GM18502 (cell line): Measurements from ENCODE around the gene GALNT17.
"Not testable (repeated sequence)": the region's sequence is repeated elsewhere in the genome, so short reads cannot be mapped to it uniquely, and the experiment has no call there.

Experiments
- ATAC-seq: cut with Tn5 transposase; IDR thresholded peaks from one replicate; pipeline ENCODE4 v1.9.1; 2021; ENCODE audit warnings: mild to moderate bottlenecking; ENCODE audit not compliant: unreplicated experiment, poor library complexity

Gene GALNT17

DNA sequence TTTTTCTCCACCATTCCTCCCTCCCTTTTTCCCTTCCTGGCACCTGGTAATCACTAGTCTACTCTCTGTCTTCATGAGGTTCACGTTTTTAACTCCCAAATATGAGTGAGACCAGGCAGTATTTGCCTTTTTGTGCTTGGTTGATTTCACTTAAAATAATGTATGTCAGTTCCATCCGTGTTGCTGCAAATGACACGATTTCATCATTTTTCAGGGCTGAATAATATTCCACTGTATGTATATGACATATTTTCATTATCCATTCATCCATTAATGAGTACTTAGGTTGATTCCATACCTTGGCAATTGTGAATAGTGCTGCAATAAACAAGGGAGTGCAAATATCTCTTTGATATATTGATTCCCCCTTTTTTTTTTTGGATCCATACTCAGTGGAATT, 25.8 kb downstream of the GALNT17 start:
- ATAC-seq: no peak

DNA sequence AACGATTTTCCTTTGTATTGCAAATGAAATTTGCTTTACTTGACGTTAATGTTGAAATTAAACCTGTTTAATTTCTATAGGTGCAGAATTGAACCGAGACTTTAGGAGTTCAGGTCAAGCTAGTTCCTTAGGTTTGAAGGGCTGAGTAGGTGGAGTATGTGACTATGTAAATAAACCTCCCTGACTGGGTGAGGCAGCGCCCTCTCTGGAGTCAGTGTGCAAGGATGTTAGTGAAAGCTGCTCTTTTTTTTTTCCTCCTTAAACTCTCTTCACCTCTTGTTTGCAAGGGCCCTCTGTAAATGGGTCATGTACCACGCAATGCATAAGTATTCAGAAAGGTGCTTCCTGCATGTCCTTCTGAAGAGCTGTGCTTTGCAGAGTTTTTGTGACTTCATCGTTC, 33.8 kb downstream of the GALNT17 start:
- ATAC-seq: no peak

DNA sequence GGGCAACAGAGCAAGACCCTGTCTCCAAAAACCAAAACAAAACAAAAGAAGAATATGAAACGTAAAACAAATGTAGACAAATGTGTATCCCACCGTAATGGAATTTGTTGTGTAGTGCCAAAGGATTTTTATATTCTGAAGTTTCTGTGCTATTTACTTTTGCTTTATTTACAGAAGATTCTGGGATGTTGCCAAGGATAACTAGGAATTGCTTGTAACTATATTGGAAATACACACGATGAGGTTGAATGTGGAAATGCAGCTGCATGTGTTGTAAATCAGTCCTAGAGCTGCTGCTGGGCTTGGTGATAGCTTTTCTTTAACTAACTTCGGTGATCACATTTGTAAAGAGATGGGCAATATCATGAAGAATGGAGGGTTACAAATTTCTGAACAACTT, 39.5 kb downstream of the GALNT17 start:
- ATAC-seq: no peak

DNA sequence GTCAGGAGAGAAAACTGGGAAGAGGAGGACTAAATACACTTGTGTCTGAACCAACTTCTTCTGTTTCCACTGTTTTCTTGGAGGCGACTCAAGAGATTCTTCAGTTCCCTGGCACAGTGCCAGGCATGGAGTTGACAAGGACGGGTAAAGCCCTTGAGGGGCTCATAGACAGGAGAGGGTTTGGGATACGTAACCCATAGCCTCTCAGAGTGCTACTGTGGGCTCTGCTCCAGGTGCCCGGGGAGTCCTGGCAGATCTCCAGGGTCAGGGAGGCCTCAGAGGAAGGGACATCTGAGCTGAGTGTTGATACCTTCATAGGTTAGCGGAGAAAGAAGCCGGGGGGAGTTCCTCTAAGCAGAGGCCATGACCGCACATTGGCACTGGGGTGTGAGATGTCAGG, 42.0 kb downstream of the GALNT17 start:
- ATAC-seq: no peak

DNA sequence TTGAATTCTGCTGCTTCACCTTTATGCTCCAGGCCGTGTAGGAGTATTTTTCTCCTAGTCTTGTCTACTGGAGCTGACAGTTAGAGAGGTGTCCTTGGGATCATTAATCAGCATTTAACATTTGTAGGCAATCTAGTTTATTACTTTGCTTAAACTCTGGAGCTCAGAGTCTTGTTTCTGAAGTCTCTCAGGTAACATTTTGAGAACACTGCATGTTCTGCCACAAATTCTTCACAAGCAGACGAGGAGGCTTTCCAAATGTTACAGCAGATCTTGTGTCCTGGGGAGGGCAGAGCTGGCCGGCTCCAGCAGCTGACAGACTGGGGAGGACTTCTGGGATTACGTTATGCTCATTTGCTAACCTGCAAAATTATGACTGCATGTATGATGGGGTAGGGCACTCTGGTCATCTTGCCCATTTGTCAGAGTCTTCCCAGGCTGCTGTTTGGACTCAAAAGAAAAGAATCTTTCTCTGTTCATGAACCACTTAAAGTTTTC, 50.5 kb downstream of the GALNT17 start:
- no peak for ATAC-seq

DNA sequence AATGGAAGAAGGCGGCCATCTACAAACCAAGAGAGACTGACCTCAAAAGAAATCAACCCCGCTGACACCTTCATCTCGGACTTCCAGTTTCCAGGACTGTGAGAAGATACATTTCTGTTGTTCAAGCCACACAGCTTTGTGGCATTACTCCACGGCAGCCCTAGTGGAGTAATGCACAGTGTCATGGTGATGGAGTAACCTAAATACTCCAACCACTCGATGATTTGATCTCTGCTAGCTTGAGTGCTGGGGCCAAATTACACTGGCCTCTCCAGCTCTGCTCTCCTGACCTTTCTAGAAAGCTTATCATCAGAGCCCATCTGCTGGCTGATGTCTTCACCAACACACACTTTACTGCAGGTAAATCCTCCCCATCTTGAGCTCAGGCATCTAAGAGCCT, 52.2 kb downstream of the GALNT17 start:
- no peak for ATAC-seq

DNA sequence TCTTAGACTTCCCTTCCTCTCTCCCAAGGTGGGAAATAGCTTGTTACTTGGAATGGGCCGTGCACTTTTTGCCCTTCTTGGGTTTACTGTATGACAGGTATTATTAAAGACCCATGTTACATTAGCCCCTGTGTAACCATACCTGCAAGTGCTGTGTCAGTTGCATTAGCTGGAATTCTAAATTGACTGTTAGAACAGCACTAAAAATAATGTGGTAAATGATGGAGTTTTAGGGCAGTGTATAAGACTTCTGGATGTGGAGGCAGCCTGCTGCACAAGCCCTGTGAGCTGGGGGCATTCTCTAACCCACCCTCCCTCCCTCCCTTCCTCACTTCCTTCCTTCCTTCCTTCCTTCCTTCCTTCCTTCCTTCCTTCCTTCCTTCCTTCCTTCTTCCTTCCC, 52.7 kb downstream of the GALNT17 start:
- ATAC-seq: no peak

DNA sequence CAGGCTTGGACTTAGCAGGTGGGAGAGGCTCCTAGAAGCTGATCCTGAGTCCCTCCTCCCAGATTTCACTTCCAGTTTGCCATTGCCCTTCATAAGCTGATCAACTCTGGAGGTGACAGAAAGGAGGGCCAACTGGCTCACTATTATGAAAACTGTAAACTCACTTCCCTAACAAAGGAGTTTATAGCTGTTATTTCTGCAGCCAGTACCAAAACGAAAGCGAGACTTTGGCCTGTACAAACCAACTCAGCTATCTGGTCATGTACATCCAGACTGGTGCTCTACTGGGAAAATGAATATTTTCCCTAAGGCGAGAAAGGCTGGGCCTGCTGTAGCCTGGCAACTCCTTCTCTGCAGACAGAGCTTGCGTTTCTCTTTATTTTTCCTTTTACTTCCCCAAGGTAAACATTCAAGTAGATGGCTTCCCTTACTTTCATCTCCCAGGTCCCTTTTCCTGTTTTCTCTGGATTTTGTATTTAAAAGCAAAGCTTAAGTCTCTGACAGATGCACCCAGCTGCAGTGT, 54.7 kb downstream of the GALNT17 start:
- ATAC-seq: no peak

DNA sequence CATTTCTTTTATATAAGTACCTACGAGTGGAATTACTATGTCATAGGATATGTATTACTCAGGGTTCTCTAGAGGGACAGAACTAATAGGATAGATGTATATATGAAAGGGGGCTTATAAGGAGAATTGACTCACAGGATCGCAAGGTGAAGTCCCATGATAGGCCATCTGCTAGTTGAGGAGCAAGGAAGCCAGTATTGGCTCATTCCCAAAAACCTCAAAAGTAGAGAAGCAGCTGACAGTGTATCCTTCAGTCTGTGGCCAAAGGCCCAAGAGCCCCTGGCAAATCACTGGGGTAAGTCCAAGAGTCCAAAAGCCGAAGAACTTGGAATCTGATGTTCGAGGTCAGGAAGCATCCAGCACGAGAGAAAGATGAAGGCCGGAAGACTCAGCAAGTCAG, 59.8 kb downstream of the GALNT17 start:
- no peak for ATAC-seq

DNA sequence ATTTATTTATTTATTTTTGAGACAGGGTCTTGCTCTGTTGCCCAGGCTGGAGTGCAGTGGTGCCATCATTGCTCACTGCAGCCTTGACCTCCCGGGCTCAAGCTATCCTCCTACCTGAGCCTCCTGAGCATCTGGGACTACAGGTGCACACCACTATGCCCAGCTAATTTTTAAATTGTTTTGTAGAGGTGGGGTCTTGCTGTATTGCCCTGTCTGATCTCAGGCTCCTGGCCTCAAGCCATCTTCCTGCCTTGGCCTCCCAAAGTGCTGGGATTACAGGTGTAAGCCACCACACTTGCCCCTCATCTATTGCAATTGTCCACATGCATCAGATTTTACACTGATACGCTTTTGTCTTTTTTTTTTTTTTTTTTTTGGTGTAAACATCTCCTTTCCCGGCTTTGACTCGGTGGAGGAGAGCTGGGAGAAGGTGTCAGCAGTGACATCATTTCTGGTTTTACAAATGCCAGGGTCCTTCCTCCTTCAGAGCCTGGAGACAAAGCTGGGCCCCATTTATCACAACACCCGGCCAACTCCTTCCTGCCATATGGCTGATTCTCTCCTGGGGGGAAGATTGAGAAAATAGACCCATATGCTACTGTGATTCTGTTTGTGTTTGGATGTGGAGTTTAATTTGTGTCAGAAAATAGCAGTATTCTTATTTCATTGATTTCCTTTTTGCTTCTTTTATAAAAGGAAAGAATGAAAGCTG, 61.3 kb downstream of the GALNT17 start:
- no peak for ATAC-seq

DNA sequence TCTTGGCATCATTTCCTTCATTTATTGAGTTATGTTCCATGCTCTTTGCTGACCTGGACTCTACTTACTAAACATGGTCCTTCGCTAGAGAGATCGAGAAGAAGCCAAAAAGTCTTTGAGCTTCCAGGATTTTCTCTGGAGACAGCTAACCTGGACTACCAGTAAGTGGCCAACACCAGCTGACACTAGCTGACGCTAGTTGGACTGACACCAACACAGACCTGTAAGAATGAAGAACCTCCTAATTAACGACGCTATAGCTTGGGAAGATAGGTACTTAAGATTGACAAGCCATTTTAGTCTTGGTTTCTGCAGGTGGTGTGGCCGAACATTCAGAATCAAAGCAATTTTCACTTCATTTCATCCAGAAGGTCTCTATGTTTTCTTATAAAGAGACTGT, 66.4 kb downstream of the GALNT17 start:
- ATAC-seq: no peak

DNA sequence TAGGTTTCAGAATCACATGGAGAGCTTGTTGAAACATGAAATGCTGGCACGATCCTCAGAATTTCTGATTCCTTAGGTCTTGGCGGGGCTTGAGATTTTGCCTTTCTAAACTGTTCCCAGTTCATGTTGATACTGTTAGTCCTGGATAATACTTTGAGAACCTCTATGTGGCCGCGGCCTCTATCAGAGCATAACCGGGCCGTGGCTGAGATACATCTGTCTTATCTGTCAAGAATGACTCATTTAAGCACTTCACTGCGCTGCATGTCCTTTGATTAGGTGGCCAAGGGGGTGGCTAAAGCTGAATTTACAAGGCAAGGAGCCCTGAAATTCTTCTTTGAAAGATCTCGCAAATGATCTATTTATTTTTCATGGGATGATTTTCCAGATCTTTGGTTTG, 66.9 kb downstream of the GALNT17 start:
- ATAC-seq: no peak

DNA sequence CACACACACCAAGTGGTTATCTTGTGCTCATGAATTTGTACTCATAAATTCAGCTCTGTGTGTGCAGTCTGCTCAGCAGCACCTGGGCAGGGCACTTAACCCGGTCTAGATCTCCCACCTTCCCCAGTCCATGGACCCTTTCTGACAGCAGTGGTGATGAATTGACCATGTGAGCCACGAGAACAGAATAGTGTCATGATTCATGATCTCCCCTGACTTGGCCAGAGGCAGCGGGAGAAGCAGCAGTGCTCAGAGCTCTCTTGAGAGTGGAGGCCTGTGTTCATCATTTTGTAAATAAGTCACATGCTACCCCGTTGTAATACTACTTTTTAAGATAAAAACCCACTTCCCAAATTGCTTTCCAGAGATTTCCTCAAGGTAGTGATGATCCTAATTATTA, 74.2 kb downstream of the GALNT17 start:
- ATAC-seq: no peak

DNA sequence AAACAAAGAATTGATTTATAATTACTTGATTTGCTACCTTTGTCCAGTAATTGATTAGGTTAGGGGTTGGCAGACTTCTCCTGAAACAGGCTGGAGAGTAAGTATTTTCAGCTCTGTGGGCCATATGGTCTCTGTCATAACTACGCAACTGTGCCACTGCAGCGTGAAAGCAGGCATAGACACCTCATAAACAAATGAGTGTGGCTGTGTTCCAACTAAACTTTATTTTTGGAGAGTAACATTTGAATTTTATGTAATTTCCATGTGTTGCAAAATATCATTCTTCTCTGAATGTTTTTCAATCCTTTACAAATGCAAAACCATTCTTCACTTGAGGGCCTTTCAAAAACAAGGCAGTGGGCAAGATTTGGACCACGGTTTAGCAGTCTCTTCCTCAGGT, 76.9 kb downstream of the GALNT17 start:
- ATAC-seq: no peak

DNA sequence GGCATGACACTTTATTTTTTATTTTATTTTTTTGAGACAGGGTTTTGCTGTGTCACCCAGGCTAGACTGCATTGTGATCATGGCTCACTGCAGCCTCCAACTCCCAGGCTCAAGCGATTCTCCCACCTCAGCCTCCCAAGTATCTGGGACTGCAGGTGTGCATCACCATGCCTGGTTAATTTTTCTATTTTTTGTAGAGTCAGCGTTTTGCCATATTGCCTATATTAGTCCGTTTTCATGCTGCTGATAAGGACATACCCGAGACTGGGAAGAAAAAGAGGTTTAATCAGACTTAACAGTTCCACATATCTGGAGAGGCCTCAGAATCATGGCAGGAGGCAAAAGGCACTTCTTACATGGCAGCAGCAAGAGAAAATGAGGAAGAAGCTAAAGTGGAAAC, 77.5 kb downstream of the GALNT17 start:
- not testable (repeated sequence) for ATAC-seq

DNA sequence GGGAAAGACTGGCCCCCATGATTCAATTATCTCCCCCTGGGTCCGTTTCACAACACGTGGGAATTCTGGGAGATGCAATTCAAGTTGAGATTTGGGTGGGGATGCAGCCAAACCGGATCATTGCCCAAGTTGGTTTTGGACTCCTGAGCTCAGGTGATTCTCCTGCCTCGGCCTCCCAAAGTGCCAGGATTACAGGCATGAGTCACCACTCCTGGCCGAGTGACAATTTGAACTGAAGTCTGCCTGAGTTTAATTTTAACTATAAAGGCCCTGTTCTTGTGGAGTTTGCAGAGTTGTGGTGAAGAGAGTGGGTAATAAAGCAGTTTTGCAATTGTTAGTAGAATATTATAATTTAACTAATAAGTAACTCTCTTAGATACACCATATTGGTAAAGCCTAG, 78.3 kb downstream of the GALNT17 start:
- ATAC-seq: no peak

DNA sequence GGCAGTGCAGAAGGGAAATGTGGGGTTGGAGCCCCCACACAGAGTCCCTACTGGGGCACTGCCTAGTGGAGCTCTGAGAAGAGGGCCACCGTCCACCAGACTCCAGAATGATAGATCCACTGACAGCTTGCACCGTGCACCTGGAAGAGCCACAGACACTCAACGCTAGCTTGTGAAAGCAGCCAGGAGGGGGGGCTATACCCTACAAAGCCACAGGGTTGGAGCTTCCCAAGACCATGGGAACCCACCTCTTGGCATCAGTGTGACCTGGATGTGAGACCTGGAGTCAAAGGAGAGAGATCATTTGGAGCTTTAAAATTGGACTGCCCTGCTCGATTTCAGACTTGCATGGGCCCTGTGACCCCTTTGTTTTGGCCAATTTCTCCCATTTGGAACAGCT, 80.5 kb downstream of the GALNT17 start:
- not testable (repeated sequence) for ATAC-seq

DNA sequence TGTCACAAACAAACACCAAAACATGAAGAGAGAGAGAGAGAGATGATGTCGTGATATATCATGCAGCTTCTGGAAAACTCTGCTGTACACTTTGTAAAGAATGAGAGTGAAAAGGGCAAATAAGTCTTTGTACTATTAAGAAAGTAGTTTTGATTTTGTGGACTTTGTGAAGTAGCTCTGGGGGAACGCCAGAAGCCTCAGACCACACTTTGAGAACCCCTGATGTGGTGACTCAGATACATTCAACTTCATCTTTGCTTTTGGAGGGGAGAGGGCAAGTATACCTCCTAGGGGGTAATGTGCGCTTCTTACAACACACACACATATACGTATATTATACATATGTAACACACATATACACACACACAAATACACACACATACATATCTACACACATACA, 84.3 kb downstream of the GALNT17 start:
- no peak for ATAC-seq

DNA sequence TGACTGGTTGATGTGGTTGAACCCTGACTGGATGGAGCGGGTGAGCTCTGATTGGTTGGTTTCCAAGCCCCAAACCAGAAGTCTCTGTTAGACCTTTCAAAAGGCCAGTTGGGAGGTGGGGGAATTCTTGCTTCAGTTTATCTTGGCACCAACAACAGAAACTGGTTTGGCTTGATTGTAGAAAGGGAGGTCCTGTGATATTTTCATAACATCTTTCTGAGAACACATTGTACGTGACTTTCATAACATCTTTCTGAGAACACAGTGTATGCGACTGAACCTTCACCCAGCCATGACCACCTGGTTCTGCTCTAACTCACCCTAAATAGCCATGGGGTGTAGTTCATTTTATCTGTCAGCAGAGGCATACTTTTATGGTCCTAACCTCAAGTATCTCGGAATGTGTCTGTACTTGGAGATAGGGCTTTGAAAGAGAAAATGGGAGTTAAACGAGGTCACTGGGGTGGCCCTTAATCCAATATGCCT, 88.3 kb downstream of the GALNT17 start:
- no peak for ATAC-seq

DNA sequence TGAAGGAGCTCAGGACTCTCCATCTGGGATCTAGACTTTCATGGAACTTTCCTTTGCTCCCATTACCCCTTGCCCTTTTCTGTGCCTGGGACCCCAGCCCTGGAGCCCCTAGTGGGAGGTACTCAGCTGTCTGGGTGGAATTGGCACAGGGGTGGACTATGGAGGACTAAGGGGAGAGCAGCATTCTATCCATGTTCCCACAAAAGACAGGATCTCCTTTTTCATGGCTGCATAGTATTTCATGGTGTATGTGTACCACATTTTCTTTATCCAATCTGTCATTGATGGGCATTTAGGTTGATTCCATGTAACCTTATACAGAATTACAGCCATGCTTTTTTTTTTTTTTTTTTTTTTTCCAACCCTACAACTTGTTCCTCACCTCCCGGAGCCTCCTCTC, 89.1 kb downstream of the GALNT17 start:
- no peak for ATAC-seq

DNA sequence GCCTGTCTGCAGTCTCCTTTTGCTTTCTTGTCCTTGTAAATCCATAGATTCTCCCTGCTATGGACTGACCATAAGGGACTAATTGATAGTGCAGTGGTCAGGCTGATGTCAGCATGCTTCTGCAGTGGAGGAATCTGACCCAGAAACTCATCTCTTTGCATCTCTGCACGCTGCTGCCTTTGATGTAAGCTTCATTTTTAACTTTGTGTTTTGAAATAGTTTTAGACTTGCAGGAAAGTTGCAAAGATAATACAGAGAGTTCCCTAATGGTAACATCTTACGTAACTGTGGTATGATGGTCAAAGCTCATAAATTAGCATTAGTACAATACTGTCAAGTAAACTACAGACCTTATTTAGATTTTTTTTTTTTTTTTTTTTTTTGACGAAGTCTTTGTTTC, 89.6 kb downstream of the GALNT17 start:
- ATAC-seq: no peak

DNA sequence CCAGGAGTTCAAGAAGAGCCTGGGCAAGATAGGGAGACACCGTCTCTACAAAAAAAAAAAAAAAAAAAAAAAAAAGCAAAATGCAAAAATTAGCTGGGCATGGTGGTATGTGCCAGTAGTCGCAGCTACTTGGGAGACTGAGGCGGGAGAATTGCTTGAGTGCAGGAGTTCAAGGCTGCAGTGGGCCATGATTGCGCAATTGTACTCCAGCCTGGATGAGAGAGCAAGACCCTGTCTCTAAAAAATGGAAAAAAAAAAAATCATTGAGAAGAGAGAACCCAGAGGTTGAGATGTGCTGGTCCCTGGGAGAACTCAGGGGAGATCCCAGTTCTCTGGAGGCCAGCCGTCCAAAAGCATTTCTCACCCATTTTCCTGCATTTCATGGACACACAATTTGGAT, 95.2 kb downstream of the GALNT17 start:
- ATAC-seq: no peak
